Hematopoietic multipotent progenitor cell treated with erythropoietin and hydrocortisone succinate and interleukin-3 and kit ligand, for 17 days (in vitro differentiated cells): ENCODE data around the gene MYZAP.

ENCODE experiments used
- DNase-seq: peaks from one replicate; pipeline ENCODE4 v3.0.0-alpha.2; 2015; ENCODE audit warnings: low spot score

MYZAP gene

DNA sequence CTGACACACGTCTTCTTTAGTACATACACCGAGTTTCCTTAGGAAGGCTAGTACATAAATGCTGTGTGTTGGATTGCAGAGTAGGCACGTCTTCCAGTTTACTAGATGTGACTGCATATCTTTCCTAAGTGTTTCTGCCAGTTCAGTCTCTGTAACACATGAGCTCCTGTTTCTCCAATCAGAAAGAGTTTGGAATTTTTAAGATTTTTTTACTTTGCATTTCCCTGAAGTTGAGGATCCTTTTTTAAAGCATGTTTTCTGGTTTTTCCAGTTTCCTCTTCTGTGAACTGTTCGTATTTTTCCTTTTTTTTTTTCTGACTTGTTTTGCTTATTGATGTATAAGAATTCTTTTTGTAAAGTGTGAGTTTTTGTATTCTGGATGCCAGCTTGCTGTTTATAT is 107.3 kb downstream of the MYZAP start:
- no peak for DNase-seq

DNA sequence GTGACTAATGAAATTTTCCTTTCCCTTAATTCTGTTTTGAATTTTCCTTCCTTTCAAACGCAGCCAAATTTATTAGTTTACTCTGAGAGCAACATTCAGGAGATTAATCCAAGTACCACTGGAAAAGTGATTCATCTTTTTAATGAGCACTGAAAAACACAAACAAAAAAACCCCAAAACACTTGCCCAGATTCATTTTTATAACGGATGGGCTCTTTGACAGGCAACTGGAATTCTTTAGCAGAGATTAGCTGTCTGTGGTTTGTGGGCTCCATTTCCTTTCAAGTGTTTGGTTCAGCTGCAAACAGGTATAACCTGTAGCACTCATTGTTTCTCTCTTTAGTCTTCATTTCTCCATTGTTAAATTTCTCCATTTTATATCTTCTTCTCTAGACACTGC is 111.7 kb downstream of the MYZAP start:
- DNase-seq: no peak

DNA sequence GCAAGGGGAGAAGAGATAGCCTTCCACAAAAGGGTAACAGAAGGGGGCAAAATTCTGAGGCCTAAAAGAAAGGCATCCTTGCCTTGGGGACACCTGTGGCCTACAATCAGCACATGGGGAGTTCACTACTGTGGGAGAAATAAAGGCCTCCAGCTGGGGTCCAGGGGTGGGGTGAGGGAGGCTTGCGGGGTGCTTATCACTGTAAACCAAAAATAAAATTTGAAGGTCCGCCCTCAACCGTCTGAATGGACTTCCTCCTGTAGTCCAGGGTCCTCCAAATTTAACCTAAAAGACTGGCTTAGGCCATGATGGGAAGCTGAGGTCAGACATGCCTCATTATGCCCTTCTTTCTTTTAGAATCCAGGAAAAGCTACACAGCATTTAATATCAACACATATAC is 112.7 kb downstream of the MYZAP start:
- no peak for DNase-seq

DNA sequence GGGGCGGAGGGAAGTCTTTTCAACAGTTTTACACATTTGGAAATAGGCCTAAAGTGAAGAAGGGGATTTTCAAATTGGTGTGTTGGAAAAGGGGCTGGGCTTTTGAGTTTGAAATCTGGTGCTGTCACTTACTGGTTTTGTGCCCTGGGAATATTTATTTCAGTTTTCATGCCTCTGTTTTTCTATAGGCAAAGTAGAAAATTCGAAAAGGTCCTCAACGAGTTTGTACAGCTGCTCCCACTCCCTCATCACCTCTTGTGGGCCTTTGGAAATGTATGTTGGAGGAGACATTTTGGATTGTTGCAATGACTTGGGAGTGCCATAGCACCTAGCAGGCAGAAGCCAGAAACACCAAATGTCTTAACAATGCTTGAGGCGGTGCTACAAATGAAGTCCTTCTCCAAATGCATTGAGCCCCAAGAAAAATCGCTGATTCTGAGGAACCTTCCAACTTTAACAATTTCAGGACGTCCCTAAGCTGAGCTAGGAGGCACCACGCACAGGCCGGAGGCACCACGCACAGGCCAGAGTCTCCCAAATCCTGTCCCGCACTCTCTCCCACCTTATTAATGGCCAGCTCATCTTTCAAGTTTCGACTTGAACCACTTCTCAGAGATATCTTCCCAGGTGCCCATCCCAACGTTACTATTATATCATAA is 114.2 kb downstream of the MYZAP start:
- DNase-seq: no peak

GRCh38 chr15:57706405-57707209 is 114.9 kb downstream of the MYZAP start, which contains the start of gene POLR2M:
POLR2M (plus strand) TSS chr15:57706714; CDS start chr15:57706843, 129 bp downstream.
- peak; percentile 76 for DNase-seq

- no peak for DNase-seq
Observed at GRCh38 chr15:57708047-57708446, 116.3 kb downstream of the MYZAP start.

DNA sequence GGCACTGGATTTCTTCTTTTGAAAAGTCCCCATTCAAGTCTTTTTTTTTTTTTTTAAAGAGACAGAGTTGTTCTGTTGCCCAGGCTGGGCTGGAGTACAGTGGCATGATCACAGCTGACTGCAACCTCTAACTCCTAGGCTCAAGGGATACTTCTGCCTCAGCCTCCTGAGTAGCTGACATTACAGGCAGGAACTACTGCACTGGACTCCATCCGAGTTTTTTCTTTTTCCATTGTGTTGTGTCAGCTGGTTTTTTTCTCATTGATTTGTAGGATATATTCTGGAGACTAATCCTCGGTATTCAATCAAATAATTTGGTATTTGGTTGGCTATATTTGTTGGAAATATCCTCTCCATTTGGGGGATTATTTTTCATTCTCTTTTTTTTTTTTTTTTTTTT is 126.6 kb downstream of the MYZAP start:
- no peak for DNase-seq

GRCh38 chr15:57720867-57721266 is 129.2 kb downstream of the MYZAP start:
- no peak for DNase-seq

GRCh38 chr15:57726411-57726810 is 134.7 kb downstream of the MYZAP start:
- no peak for DNase-seq

DNA sequence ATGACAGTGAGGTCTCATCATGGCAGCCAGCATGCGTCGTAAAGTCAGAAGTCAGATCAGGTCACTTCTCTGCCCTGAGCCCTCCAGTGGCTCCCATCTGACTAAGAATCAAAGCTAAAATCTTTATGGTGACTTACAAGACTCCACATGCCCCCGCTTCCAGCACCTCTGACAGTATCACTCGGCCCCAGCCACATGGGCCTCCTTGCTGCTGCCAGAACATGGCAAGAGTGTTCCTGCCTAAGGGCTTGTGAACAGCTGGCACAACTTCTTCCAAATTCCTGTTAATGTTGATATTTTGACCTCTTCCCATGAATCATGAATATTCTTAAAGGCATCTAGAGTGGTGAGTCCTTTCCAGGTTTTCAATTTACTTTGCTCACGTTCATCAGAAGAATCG is 135.3 kb downstream of the MYZAP start:
- DNase-seq: no peak

- no peak for DNase-seq
Observed at GRCh38 chr15:57728436-57728835, 136.7 kb downstream of the MYZAP start.

- DNase-seq: no peak
Observed at GRCh38 chr15:57730876-57731275, 139.2 kb downstream of the MYZAP start.

DNA sequence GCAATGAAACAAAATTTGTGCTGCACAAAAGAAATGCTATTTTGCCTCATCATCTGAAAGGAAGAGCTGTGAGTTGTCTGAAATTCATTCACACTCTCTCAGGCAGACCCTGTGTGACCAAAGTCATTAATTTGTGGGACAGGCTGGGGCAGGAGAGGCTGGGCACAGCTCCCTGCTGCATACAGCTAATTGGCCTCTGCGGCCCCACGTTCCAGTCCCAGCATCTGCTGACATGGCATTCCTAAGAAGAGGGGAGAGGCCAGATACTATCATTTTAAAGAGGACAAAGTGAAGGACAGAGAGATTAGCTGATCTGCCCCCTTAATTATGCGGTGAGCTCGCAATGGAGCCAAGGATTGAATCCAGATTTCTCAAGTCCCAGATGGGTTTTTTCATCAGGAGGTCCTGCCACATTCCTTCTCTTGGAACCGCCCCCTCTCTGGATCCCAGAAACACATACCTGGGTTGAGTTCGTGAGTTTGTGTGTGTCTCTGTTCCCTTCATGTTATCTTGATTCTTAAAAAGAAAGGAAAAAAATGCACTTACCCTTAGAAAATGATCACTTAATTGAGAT is 139.9 kb downstream of the MYZAP start:
- no peak for DNase-seq

- DNase-seq: peak; percentile 52
Observed at GRCh38 chr15:57732526-57733331, 141.0 kb downstream of the MYZAP start.

DNA sequence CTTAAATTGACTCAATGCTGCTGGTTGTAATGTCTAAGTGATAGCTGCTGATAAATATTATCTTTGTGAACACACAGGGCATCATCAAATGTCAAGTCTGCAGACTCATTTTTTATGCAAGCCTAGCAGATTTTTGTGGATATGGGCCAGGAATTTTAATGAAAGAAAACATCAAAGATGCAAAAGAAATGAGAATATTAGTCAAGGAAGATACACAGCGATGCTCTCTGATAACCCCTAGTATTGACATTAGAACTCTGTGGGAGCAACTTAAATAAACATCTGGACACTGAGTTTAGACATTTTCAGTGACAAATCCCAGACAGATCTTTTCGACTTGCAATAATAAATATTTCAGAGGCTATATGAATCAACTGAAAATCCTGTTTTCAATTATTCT is 143.2 kb downstream of the MYZAP start:
- no peak for DNase-seq
